ENCODE results near the gene CD300A.

DNA sequence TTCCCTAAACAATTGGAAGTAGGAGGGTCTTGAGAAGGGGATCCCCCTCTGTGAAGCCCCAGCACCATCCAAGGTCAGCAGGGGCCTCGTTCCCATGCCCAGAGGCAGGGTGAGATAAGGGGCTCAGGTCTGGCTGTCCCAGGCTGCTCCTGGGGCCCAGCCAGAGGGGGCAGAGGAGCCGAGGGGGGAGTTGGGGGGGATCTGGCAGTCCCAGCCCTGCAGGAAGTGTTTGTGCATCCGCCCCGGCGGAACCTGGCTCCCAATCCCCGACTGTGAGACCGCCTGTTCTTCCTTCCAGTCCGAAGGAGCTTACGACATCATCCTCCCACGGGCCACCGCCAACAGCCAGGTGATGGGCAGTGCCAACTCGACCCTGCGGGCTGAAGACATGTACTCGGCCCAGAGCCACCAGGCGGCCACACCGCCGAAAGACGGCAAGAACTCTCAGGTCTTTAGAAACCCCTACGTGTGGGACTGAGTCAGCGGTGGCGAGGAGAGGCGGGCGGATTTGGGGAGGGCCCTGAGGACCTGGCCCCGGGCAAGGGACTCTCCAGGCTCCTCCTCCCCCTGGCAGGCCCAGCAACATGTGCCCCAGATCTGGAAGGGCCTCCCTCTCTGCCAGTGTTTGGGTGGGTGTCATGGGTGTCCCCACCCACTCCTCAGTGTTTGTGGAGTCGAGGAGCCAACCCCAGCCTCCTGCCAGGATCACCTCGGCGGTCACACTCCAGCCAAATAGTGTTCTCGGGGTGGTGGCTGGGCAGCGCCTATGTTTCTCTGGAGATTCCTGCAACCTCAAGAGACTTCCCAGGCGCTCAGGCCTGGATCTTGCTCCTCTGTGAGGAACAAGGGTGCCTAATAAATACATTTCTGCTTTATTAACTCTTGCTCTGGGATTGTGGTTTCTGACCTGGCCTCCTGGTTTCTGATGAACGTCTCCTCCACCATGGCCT is 19.6 kb upstream of the CD300A start:
- TF ChIP-seq, protein P1, sequence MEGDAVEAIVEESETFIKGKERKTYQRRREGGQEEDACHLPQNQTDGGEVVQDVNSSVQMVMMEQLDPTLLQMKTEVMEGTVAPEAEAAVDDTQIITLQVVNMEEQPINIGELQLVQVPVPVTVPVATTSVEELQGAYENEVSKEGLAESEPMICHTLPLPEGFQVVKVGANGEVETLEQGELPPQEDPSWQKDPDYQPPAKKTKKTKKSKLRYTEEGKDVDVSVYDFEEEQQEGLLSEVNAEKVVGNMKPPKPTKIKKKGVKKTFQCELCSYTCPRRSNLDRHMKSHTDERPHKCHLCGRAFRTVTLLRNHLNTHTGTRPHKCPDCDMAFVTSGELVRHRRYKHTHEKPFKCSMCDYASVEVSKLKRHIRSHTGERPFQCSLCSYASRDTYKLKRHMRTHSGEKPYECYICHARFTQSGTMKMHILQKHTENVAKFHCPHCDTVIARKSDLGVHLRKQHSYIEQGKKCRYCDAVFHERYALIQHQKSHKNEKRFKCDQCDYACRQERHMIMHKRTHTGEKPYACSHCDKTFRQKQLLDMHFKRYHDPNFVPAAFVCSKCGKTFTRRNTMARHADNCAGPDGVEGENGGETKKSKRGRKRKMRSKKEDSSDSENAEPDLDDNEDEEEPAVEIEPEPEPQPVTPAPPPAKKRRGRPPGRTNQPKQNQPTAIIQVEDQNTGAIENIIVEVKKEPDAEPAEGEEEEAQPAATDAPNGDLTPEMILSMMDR (conservative IDR thresholded peaks at IDR 0.05 in 1 of 2, IDR thresholded peaks at IDR 0.05 in 1 of 2; ENCODE audit: low read depth in 1 of 2, low read length in 2 of 2), result no peak
- no peak for TF ChIP-seq EZH2 (IDR thresholded peaks at IDR 0.05; ENCODE audit: low read length, missing control alignments)
